Muscle layer of duodenum (tissue), 2 donors: ENCODE results near the gene CLIP4.

Experiments used
- H3K27ac ChIP-seq: one replicate; pipeline ENCODE4 v1.7.0; 2013; ENCODE audit warnings: mild to moderate bottlenecking, low read length
- H3K27me3 ChIP-seq: one replicate; pipeline ENCODE4 v1.7.0; 2013; ENCODE audit warnings: low read depth, mild to moderate bottlenecking, control low read depth, low read length
- H3K36me3 ChIP-seq, 2 donors: one replicate each; pipeline ENCODE4 v1.7.0; 2013; ENCODE audit warnings: low read length in 2 of 2, control low read depth in 1 of 2, mild to moderate bottlenecking in 1 of 2; ENCODE audit not compliant: insufficient read depth in 2 of 2, control insufficient read depth in 1 of 2
- H3K4me1 ChIP-seq, 2 donors: one replicate each; pipeline ENCODE4 v1.7.0; 2013; ENCODE audit warnings: low read length in 2 of 2, mild to moderate bottlenecking in 2 of 2, control low read depth in 1 of 2, moderate library complexity in 1 of 2; ENCODE audit not compliant: insufficient read depth in 2 of 2, control insufficient read depth in 1 of 2
- H3K4me3 ChIP-seq, 2 donors: one replicate each; pipeline ENCODE4 v1.7.0; 2013; ENCODE audit warnings: low read length in 2 of 2, low read depth in 1 of 2, mild to moderate bottlenecking in 1 of 2
- H3K9me3 ChIP-seq, 2 donors: one replicate each; pipeline ENCODE4 v1.7.0; 2013; ENCODE audit warnings: low read length in 2 of 2, control low read depth in 1 of 2, mild to moderate bottlenecking in 1 of 2; ENCODE audit not compliant: control insufficient read depth in 1 of 2
- donor health status: healthy.

The CLIP4 gene, protein sequence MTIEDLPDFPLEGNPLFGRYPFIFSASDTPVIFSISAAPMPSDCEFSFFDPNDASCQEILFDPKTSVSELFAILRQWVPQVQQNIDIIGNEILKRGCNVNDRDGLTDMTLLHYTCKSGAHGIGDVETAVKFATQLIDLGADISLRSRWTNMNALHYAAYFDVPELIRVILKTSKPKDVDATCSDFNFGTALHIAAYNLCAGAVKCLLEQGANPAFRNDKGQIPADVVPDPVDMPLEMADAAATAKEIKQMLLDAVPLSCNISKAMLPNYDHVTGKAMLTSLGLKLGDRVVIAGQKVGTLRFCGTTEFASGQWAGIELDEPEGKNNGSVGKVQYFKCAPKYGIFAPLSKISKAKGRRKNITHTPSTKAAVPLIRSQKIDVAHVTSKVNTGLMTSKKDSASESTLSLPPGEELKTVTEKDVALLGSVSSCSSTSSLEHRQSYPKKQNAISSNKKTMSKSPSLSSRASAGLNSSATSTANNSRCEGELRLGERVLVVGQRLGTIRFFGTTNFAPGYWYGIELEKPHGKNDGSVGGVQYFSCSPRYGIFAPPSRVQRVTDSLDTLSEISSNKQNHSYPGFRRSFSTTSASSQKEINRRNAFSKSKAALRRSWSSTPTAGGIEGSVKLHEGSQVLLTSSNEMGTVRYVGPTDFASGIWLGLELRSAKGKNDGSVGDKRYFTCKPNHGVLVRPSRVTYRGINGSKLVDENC

GRCh38 chr2:29114946-29115609 lies at the start of gene CLIP4:
Gene CLIP4, plus strand, starts transcription at chr2:29115415. Its CDS starts 5,974 bp downstream, at chr2:29121389.
- Histone ChIP-seq H3K27me3 (no peaks in the 10 kb centered on the region), H3K4me1 (peaks cover 0 to 20% of the 10 kb centered on the region in 2 donors), H3K36me3 (no peaks in the 10 kb centered on the region), H3K27ac (peak within 1 kb of the TSS; percentile 95), H3K4me3 (peak within 1 kb of the TSS; percentile 88 to 90), H3K9me3 (no peaks in the 10 kb centered on the region)

GRCh38 chr2:29066271-29066860 lies 48.8 kb upstream of the CLIP4 start:
- Histone ChIP-seq H3K36me3 (no peaks in the 10 kb centered on the region), H3K4me1 (peaks cover 3 to 11% of the 10 kb centered on the region in 2 donors), H3K9me3 (no peaks in the 10 kb centered on the region), H3K27ac (no peak overlapping the region), H3K27me3 (no peaks in the 10 kb centered on the region), H3K4me3 (no peak overlapping the region)

GRCh38 chr2:29066997-29067605 lies 48.1 kb upstream of the CLIP4 start:
- Histone ChIP-seq H3K4me1 (peaks cover 3 to 11% of the 10 kb centered on the region in 2 donors), H3K9me3 (no peaks in the 10 kb centered on the region), H3K27me3 (no peaks in the 10 kb centered on the region), H3K4me3 (no peak overlapping the region), H3K36me3 (no peaks in the 10 kb centered on the region), H3K27ac (no peak overlapping the region)

GRCh38 chr2:29068513-29068912 lies 46.7 kb upstream of the CLIP4 start:
- no peak overlapping the region for H3K4me3 ChIP-seq
- H3K27ac ChIP-seq: no peak overlapping the region
- peaks cover 3 to 16% of the 10 kb centered on the region in 2 donors for H3K4me1 ChIP-seq
- no peaks in the 10 kb centered on the region for H3K27me3 ChIP-seq
- H3K36me3 ChIP-seq: no peaks in the 10 kb centered on the region
- no peaks in the 10 kb centered on the region for H3K9me3 ChIP-seq

DNA sequence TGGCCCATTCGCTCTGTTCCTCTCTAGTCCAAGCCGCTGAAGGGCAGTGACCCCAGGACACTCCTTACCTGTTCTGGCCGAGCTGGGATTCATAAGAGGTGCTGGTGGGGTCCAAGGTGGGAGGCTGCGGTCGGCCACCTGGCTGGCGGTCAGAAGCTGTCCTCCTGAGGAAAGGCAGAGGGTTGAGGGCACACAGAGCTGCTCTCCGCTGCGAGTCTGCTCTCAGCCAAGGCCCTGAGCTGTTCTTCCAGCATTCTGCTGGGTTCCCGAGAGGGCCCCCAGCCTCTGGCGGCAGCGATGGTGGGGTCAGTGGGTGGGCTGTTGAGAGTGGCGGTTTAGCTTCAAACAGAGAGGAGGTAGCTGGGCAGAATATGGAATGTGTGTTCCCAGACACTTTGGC lies 44.7 kb upstream of the CLIP4 start:
- H3K4me1 ChIP-seq: peaks cover 0 to 9% of the 10 kb centered on the region in 2 donors
- no peak overlapping the region for H3K4me3 ChIP-seq
- H3K27ac ChIP-seq: no peak overlapping the region
- no peaks in the 10 kb centered on the region for H3K9me3 ChIP-seq
- no peaks in the 10 kb centered on the region for H3K36me3 ChIP-seq
- no peaks in the 10 kb centered on the region for H3K27me3 ChIP-seq

- H3K9me3 ChIP-seq: no peaks in the 10 kb centered on the region
- no peak overlapping the region for H3K4me3 ChIP-seq
- H3K27ac ChIP-seq: no peak overlapping the region
- peaks cover 0 to 9% of the 10 kb centered on the region in 2 donors for H3K4me1 ChIP-seq
- no peaks in the 10 kb centered on the region for H3K36me3 ChIP-seq
- H3K27me3 ChIP-seq: no peaks in the 10 kb centered on the region
These were observed 43.9 kb upstream of the CLIP4 start for GRCh38 chr2:29071032-29071975.

- Histone ChIP-seq H3K27me3 (no peaks in the 10 kb centered on the region), H3K4me3 (no peak overlapping the region), H3K4me1 (peaks cover 0 to 9% of the 10 kb centered on the region in 2 donors), H3K27ac (no peak overlapping the region), H3K9me3 (no peaks in the 10 kb centered on the region), H3K36me3 (no peaks in the 10 kb centered on the region)
These were observed 43.0 kb upstream of the CLIP4 start for GRCh38 chr2:29072251-29072650.

GRCh38 chr2:29072971-29073725 lies 42.1 kb upstream of the CLIP4 start:
- Histone ChIP-seq H3K27ac (no peak overlapping the region), H3K36me3 (no peaks in the 10 kb centered on the region), H3K4me1 (peaks cover 0 to 9% of the 10 kb centered on the region in 2 donors), H3K4me3 (no peak overlapping the region), H3K9me3 (no peaks in the 10 kb centered on the region), H3K27me3 (no peaks in the 10 kb centered on the region)

DNA sequence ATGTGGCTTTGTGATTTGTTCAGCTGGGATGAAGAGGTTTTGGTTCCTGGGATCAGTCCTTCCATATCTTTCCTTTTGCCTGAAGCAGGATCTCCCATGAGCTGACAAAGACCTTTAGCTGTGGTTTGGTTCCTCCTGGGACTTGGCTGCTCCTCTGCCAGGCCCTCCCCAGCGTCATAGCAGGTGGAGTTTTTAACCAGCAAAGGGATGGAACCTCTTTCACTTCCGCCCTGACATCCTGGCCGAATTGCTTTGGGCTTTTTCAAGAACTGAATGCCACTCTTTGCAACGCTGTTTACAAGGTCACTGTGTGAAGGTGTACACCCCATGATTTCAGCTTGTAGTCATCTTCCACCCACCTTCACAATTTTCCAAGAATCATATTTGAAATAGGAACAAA lies 41.3 kb upstream of the CLIP4 start:
- Histone ChIP-seq H3K4me3 (no peak overlapping the region), H3K27me3 (no peaks in the 10 kb centered on the region), H3K9me3 (no peaks in the 10 kb centered on the region), H3K4me1 (peaks cover 0 to 9% of the 10 kb centered on the region in 2 donors), H3K36me3 (no peaks in the 10 kb centered on the region), H3K27ac (no peak overlapping the region)
